Hematopoietic multipotent progenitor cell (in vitro differentiated cells): Measurements from ENCODE around the gene PHLDB2. TPM values are rescaled to one million over a fixed set of nuclear protein-coding genes. Genes with fewer than 3 reads are reported as not detected.
A peak's percentile ranks its signal among the peaks of the same experiment; 100 is the strongest.

Source experiments
- DNase-seq, 3 donors: peaks; one replicate each; pipeline ENCODE4 v3.0.0-alpha.2; 2011 to 2015; ENCODE audit warnings: low read depth in 2 of 3, low spot score in 2 of 3
- total RNA-seq: library from RNA; depleted of rRNA; stranded (reverse); fragments of >200 nt; gene quantifications from one replicate; pipeline ENCODE4 v1.2.3, GENCODE V29; 2012

PHLDB2 gene
- total RNA-seq, 1 donor: 4.8 TPM

DNA sequence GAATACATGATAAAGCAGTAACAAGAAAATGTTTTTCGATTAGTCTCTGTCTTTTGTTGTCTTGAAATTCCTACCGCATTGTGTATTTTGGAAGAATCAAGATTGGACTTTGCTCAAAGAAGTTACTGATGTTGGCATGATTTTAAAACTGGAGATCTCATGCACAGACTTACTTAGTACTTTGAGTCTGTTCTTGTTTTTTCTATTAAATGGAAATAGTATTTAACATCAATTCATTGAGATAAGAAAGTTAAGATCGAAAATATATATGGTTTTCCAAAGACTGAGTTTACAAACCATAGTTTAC is 122.3 kb downstream of the PHLDB2 start:
- DNase-seq: no peak

- no peak for DNase-seq
Measured at GRCh38 chr3:111984636-111985298, 125.7 kb downstream of the PHLDB2 start.

GRCh38 chr3:111986800-111987199 is 127.7 kb downstream of the PHLDB2 start:
- no peak for DNase-seq

DNA sequence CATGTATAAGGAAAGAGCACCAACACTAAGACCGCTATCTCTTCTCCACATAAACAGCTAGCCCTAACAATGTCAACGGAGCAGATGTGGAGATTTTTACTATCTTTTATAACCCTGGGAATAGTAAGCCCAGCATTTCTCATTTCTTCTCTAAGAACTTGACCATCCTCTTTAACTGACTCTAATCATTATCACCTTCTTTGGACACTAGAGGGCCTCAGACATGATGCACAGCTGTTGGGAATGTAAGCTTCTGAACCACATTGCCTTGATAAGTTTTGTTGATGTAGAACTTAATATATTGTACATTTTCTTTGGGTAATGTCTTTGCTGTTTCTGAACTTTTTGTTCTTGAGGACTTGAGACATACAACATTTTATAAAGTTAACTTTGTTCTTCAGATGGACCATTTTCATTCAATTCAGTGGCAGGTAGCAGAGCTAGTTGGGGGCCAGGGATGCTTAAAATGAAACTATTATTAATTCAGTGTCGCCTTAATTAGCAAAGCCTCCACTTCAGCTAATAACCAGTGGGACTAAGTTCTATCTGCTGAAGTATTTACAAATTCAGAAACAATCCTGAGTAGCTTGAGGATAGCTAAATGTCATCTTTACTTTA is 130.1 kb downstream of the PHLDB2 start:
- DNase-seq: peak in 2 of 3 donors; percentile 41 to 66

- DNase-seq: no peak
Measured at GRCh38 chr3:111993038-111993437, 134.0 kb downstream of the PHLDB2 start.

DNA sequence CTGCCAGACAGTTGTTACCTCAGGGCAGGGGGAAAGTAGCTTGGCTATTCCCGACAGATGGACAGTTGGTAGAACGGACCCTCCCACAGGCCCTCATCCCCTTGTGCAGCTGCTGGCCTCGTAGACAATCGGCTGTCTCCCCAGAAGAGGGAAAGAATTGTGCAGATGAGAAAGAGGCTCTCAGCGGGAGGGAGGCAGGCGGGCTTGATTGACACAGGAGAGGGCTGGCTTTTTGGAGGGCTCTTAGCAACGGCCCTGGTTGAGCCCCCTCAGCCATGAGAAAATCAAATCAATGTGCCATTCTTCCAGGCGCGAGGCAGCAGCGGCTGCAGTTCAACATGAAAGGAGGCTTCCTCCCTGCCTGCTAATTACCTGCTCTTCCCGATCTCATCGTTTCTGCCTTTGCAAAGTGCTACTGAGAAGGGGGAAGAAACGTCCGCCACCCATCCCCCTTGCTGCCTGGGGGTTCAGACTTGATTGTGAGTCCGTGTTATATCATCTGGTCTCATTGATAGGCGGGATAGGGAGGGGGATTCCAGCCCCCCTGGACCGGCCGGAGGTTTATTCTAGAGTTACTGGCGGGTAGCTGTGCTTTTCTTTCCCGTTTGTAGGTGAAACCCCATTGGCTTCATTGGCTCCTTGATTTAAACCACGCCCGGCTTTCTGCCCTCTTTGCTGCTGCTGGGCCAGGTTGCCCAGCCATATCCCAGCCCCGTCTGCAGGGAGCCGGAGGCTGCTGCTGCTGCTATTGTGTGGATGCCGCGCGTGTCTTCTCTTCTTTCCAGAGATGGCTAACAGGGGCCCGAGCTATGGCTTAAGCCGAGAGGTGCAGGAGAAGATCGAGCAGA is 139.8 kb downstream of the PHLDB2 start, which contains the start of gene TAGLN3:
TAGLN3 (plus strand) TSS at position 287 of the 848 bp plus-strand sequence; CDS start at position 788, 501 bp downstream.
- peak in 1 of 3 donors; percentile 29 for DNase-seq

DNA sequence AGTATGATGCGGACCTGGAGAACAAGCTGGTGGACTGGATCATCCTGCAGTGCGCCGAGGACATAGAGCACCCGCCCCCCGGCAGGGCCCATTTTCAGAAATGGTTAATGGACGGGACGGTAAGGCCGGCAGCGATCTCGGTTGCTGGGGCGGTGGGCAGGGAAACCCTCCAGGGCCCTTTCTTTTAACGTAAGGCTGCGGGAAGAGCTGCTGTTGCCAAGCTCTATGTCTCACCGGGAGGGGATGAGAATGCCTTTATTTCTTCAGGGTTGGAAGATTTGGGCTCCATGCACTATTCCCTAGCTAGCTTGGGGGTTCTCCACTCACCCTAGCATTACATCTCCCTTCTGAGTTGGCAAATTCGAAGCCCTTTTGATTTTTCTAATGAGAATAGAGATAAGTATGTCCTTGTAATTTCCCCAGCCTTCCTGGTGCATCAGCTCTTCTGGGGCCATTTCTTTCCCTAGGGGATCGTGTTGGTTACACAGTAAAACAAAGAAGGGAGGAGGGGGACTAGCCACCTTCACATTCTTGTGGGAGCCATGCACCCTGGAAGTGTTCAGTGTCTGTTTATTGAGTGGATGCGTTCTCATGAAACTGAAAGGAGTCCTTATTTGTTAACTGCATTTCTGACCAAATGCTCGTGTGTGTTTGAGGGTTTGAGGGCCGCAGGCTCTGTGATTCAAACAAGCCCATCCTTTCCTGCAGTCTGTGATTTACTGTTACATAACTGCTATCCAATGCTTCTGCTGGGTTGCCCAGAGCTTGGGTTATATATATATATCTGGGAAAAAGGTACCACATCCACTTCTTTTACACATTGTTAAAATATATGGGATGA is 140.6 kb downstream of the PHLDB2 start:
- no peak for DNase-seq

DNA sequence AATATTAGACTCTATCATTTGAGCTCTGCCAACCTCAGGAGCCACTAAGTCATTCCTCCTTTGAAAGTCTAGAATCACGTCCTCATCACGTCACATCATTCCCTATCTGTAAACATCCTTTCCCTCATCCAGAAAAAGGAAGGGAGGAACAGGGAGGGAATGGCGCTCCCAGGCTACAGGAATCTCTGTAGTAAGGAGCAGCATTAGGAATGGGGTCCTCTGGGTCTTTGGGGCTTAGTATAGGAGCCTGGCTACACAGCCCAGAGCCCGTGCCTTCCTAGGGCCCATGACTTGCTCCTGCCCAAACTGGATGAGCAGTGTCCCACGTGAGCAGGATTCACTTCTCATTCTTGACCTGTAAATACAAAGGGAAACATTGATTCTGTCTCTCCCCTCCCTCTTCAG is 141.3 kb downstream of the PHLDB2 start:
- no peak for DNase-seq

DNA sequence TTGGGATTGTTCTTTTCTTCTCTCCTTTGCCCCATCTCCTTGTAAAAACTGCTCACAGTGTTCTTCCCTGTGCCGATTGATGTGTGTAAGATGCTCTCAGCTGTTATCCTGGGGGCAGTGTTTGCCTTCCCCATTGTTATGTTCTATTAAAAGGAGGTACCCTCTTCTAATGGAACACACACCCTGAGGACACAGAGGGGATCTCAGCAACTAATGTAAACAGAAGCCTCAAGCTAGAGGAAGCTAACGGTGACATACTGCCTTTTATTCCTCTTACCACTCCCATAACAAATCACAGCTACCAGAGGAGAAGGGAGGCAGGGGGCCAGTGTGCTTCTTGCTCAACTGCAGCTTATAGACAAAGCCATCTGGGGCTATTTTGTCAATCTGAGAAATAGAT is 141.9 kb downstream of the PHLDB2 start:
- no peak for DNase-seq

GRCh38 chr3:112001526-112001925 is 142.5 kb downstream of the PHLDB2 start:
- DNase-seq: no peak

GRCh38 chr3:112002096-112002971 is 143.3 kb downstream of the PHLDB2 start:
- DNase-seq: no peak

GRCh38 chr3:112003321-112004080 is 144.4 kb downstream of the PHLDB2 start:
- no peak for DNase-seq

DNA sequence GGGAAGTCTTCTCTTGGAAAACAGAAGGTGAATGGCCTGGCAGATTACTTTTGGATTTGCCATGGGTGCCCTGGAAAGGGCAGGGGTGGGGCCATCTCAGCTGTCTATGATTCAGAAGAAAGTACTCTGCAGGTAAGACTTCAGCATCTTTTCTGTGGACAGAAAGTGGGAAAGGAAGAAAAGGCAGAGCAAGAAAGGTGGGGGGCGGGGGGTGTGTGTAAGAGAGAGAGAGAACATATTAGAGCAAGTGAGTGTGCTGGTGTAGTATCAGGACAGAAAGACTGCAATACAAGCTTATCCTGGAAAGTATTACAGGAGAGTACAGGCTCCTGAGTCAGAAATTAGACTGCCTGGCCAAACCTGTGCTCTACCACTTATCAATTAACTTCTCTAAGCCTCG is 145.1 kb downstream of the PHLDB2 start:
- no peak for DNase-seq

GRCh38 chr3:112004669-112005068 is 145.6 kb downstream of the PHLDB2 start:
- no peak for DNase-seq

DNA sequence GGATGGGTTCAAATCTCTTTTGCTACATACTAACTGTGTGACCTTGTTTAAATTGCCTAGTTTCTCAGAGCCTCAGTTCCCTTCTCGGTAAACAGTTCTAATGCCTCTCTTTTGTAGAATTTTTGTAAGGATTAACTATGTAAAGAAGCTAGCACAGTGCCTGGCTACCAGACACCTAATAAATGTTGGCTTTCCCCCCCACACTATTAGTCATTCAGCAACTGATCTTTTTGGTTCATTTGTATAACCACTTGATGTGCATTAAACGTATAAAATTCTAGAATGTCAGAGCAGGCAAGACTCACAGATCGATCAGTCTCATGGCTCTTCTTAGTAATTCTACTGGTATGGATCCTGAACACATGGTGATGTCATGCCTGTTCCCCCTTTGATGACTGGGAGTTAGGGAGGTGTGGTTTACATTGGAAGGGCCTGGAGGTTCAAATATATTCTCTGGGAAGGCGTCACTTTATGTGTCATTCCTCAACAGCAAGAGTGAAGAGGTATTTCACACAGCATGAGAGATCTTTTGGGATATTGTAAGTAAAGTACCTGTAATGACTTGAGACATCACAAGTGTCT is 146.1 kb downstream of the PHLDB2 start:
- DNase-seq: no peak

DNA sequence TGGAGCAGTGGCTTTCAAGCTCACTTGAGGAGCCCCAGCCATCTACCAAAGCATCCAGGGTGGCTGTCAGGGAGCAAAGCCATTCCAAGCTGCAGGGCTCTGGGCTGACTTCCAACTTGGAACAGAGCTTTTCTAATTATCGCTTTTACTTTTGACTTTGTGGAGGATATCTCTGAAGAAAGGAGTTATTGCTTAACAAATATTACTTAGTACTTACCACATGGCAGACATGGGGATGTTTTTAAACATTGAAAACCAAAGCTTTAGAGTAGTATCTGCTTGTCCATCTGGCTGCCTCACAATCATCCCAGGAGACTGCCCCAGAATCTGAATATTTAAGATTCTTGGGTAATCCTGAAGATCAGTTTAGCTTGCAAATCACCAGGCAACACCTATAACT is 148.6 kb downstream of the PHLDB2 start:
- no peak for DNase-seq

GRCh38 chr3:112009670-112010069 is 150.6 kb downstream of the PHLDB2 start:
- DNase-seq: no peak

GRCh38 chr3:112010636-112011035 is 151.6 kb downstream of the PHLDB2 start:
- no peak for DNase-seq
